HCT116 (cell line): Measurements from ENCODE around the gene CSF1R. TPM values are rescaled to one million over a fixed set of nuclear protein-coding genes. Genes with fewer than 3 reads are reported as not detected.

Source experiments
- ATAC-seq: fragments of 200-7000 bp; cut with Tn5 transposase; 2 replicates; pipeline ENCODE4 v1.9.1; 2020; ENCODE audit warnings: mild to moderate bottlenecking, moderate library complexity
- BruUV-seq: library from RNA; stranded (reverse); fragments of 400-500 nt; replicated peaks from 2 replicates; lab custom pipeline; 2021; lab: Mats Ljungman, UMichigan
- CTCF ChIA-PET: fragments of 300-600 bp; sonication (Branson Sonifier 250); formaldehyde crosslinking; loops from one replicate; lab custom pipeline; 2021; ENCODE audit warnings: antibody characterized with exemption; lab: Charles Lee
- POLR2A ChIA-PET: fragments of 300-600, 350-600 bp; sonication (Branson Sonifier 250); formaldehyde crosslinking; loops from one replicate; lab custom pipeline; 2021; ENCODE audit warnings: antibody characterized with exemption; lab: Charles Lee
- RAD21 ChIA-PET, 2 experiments: fragments of 300-600 bp; sonication (Branson Sonifier 250); formaldehyde crosslinking; loops; one replicate each; lab custom pipeline; 2023; ENCODE audit warnings: low total read pairs in 2 of 2; ENCODE audit not compliant: uncharacterized antibody in 2 of 2, unreplicated experiment in 2 of 2, low non-redundant PET in 1 of 2; lab: Charles Lee
- DNase-seq: peaks from one replicate; pipeline ENCODE4 v3.0.0-alpha.2; 2010; ENCODE audit warnings: low read depth, low spot score
- H2AFZ ChIP-seq: fragments of 200-600 bp; shearing (Covaris generic), sonication (generic); 2 replicates; pipeline ENCODE4 v1.6.1; 2017; ENCODE audit warnings: low read depth, mixed run types, mixed read lengths, antibody characterized with exemption, low read length; ENCODE audit not compliant: poor library complexity, severe bottlenecking
- H3K27ac ChIP-seq: 2 replicates; pipeline ENCODE4 v1.5.1; 2012; ENCODE audit warnings: low read depth, low read length
- H3K27me3 ChIP-seq: fragments of 200-600 bp; sonication (generic); 2 replicates; pipeline ENCODE4 v1.6.1; 2016; ENCODE audit warnings: mixed run types, low read length, mixed read lengths; ENCODE audit not compliant: insufficient read depth
- H3K36me3 ChIP-seq, 2 experiments: fragments of 200-500 bp in 1 of 2; fragments of 200-600 bp in 1 of 2; sonication (Bioruptor generic) in 1 of 2; sonication (generic) in 1 of 2; 2 replicates each; pipeline versions ENCODE4 v1.5.1 to v1.6.1; 2014 to 2016; ENCODE audit warnings: low read length in 2 of 2, inconsistent platforms in 1 of 2, mixed read lengths in 1 of 2, mixed run types in 1 of 2; ENCODE audit not compliant: insufficient read depth in 2 of 2, control insufficient read depth in 1 of 2
- H3K4me1 ChIP-seq, 2 experiments: fragments of 200-600 bp in 1 of 2; sonication (generic) in 1 of 2; 2 replicates each; pipeline versions ENCODE4 v1.5.1 to v1.6.1; 2012 to 2017; ENCODE audit warnings: low read length in 2 of 2, inconsistent platforms in 1 of 2, mild to moderate bottlenecking in 1 of 2, mixed read lengths in 1 of 2, mixed run types in 1 of 2, moderate library complexity in 1 of 2; ENCODE audit not compliant: insufficient read depth in 2 of 2, control insufficient read depth in 1 of 2
- H3K4me2 ChIP-seq: fragments of 200-600 bp; sonication (generic); 2 replicates; pipeline ENCODE4 v1.6.1; 2017; ENCODE audit warnings: mixed run types, low read length, mixed read lengths
- H3K4me3 ChIP-seq, 2 experiments: fragments of 200-600 bp in 1 of 2; sonication (generic) in 1 of 2; replicated peaks in 1 of 2; 2 replicates each; pipeline ENCODE4 v1.5.1; 2011 to 2016; ENCODE audit warnings: low read length in 2 of 2, control low read depth in 1 of 2, low read depth in 1 of 2, mild to moderate bottlenecking in 1 of 2, mixed read lengths in 1 of 2, mixed run types in 1 of 2
- H3K79me2 ChIP-seq: fragments of 200-600 bp; sonication (generic); 2 replicates; pipeline ENCODE4 v1.6.1; 2017; ENCODE audit warnings: mild to moderate bottlenecking, mixed run types, low read length, moderate library complexity, mixed read lengths; ENCODE audit not compliant: insufficient read depth
- H3K9ac ChIP-seq: fragments of 200-600 bp; sonication (generic); 2 replicates; pipeline ENCODE4 v1.6.1; 2016; ENCODE audit warnings: low read length, mixed read lengths
- H3K9me2 ChIP-seq: fragments of 200-600 bp; sonication (generic), shearing (Covaris generic); 2 replicates; pipeline ENCODE4 v1.6.1; 2017; ENCODE audit warnings: mixed run types, mild to moderate bottlenecking, moderate library complexity; ENCODE audit not compliant: insufficient read depth
- H3K9me3 ChIP-seq, 2 experiments: fragments of 200-500 bp in 1 of 2; fragments of 200-600 bp in 1 of 2; sonication (Bioruptor generic) in 1 of 2; sonication (generic) in 1 of 2; 2 replicates each; pipeline ENCODE4 v1.6.1; 2014 to 2017; ENCODE audit warnings: low read length in 2 of 2, mixed read lengths in 2 of 2, inconsistent platforms in 1 of 2, low read depth in 1 of 2, mild to moderate bottlenecking in 1 of 2, mixed run types in 1 of 2, moderate library complexity in 1 of 2; ENCODE audit not compliant: control insufficient read depth in 1 of 2, insufficient read depth in 1 of 2
- H4K20me1 ChIP-seq: fragments of 200-600 bp; sonication (generic), shearing (Covaris generic); 2 replicates; pipeline ENCODE4 v1.6.1; 2017; ENCODE audit warnings: mixed run types, mild to moderate bottlenecking, moderate library complexity; ENCODE audit not compliant: insufficient read depth
- CEBPB ChIP-seq: IDR thresholded peaks from 2 replicates; pipeline ENCODE4 v1.6.1; 2012; ENCODE audit warnings: low read depth
- EZH2phosphoT487 ChIP-seq: fragments of 200-600 bp; IDR thresholded peaks from 2 replicates; pipeline ENCODE4 v1.6.1; 2018; ENCODE audit warnings: antibody characterized with exemption, borderline replicate concordance
- FOSL1 ChIP-seq: IDR thresholded peaks from 2 replicates; pipeline ENCODE4 v1.6.1; 2012; ENCODE audit warnings: low read depth
- SIN3A ChIP-seq: IDR thresholded peaks from 2 replicates; pipeline ENCODE4 v1.6.1; 2012; ENCODE audit warnings: low read depth
- SP1 ChIP-seq: IDR thresholded peaks from 2 replicates; pipeline ENCODE4 v1.6.1; 2012; ENCODE audit warnings: low read depth
- SRF ChIP-seq: IDR thresholded peaks from 2 replicates; pipeline ENCODE4 v1.6.1; 2012; ENCODE audit warnings: low read depth
- YY1 ChIP-seq: IDR thresholded peaks from 2 replicates; pipeline ENCODE4 v1.6.1; 2011; ENCODE audit warnings: low read length, low read depth, moderate library complexity, mild to moderate bottlenecking; ENCODE audit not compliant: insufficient replicate concordance; ENCODE audit errors: extremely low read depth
- ZNF274 ChIP-seq: fragments of 200-500 bp; sonication (Bioruptor generic); IDR thresholded peaks from 2 replicates; pipeline ENCODE4 v1.6.1; 2014; ENCODE audit warnings: mild to moderate bottlenecking, low read depth, low read length, inconsistent platforms
- intact Hi-C: fragments of 100-400 bp; cut with micrococcal nuclease; formaldehyde crosslinking; loops from 2 replicates; pipeline ENCODE4 v1.10.0; 2022
- total RNA-seq: library from RNA; stranded (reverse); gene quantifications from one replicate; pipeline ENCODE4 v1.2.1, GENCODE V29; 2021; ENCODE audit not compliant: unreplicated experiment
- TF ChIP-seq, protein P1 (sequence below): IDR thresholded peaks from 2 replicates; pipeline ENCODE4 v1.6.1; 2012; ENCODE audit warnings: low read depth
- TF ChIP-seq, protein P2 (sequence below), 3 experiments: fragments of 200-600 bp in 1 of 3; sonication (generic) in 1 of 3; IDR thresholded peaks in 2 of 3; conservative IDR thresholded peaks in 1 of 3; 2 replicates each; pipeline ENCODE4 v1.5.1; 2012 to 2017; ENCODE audit warnings: low read depth in 2 of 3, low read length in 2 of 3, antibody characterized with exemption in 1 of 3, borderline replicate concordance in 1 of 3, control low read depth in 1 of 3, mild to moderate bottlenecking in 1 of 3, mixed read lengths in 1 of 3, mixed run types in 1 of 3, moderate library complexity in 1 of 3; ENCODE audit not compliant: insufficient read depth in 1 of 3

Gene CSF1R
- total RNA-seq, 1 experiment from 2014 or later, result 0.17 TPM

DNA sequence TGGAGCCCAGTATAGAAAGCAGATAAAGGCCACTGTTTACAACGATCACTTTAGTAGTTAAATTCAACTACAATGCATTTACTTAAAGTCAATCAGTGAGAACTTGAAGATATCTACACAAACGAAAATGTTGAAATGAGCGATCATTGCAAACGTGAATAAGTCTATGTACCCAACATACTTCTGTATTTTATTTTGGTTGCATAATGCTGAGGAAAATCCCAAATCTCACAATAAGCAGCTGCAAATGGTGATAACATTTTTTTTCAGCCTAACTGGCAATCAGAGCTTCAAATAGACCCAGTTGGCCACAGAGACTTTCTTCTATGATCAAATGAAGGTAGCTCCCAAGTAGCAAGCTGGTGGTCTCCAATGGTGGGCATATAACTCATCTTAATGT is 37.2 kb upstream of the CSF1R start:
- no peaks in the 10 kb centered on the region for H4K20me1 ChIP-seq
- intact Hi-C loops, result loop anchor here (2.0 kb wide), 2 partner anchors 123 to 289 kb away; partner anchors contain the start of genes HMGXB3 and TIGD6

More for the DNA sequence above, 37.2 kb upstream of the CSF1R start:
- H3K9me3 ChIP-seq, result no peaks in the 10 kb centered on the region
- ATAC-seq, result no peak
- no peaks in the 10 kb centered on the region for H3K9me2 ChIP-seq
- no peaks in the 10 kb centered on the region for H3K79me2 ChIP-seq
- TF ChIP-seq, protein P1, sequence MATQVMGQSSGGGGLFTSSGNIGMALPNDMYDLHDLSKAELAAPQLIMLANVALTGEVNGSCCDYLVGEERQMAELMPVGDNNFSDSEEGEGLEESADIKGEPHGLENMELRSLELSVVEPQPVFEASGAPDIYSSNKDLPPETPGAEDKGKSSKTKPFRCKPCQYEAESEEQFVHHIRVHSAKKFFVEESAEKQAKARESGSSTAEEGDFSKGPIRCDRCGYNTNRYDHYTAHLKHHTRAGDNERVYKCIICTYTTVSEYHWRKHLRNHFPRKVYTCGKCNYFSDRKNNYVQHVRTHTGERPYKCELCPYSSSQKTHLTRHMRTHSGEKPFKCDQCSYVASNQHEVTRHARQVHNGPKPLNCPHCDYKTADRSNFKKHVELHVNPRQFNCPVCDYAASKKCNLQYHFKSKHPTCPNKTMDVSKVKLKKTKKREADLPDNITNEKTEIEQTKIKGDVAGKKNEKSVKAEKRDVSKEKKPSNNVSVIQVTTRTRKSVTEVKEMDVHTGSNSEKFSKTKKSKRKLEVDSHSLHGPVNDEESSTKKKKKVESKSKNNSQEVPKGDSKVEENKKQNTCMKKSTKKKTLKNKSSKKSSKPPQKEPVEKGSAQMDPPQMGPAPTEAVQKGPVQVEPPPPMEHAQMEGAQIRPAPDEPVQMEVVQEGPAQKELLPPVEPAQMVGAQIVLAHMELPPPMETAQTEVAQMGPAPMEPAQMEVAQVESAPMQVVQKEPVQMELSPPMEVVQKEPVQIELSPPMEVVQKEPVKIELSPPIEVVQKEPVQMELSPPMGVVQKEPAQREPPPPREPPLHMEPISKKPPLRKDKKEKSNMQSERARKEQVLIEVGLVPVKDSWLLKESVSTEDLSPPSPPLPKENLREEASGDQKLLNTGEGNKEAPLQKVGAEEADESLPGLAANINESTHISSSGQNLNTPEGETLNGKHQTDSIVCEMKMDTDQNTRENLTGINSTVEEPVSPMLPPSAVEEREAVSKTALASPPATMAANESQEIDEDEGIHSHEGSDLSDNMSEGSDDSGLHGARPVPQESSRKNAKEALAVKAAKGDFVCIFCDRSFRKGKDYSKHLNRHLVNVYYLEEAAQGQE, result no peak
- TF ChIP-seq SRF, result no peak
- TF ChIP-seq, protein P2, sequence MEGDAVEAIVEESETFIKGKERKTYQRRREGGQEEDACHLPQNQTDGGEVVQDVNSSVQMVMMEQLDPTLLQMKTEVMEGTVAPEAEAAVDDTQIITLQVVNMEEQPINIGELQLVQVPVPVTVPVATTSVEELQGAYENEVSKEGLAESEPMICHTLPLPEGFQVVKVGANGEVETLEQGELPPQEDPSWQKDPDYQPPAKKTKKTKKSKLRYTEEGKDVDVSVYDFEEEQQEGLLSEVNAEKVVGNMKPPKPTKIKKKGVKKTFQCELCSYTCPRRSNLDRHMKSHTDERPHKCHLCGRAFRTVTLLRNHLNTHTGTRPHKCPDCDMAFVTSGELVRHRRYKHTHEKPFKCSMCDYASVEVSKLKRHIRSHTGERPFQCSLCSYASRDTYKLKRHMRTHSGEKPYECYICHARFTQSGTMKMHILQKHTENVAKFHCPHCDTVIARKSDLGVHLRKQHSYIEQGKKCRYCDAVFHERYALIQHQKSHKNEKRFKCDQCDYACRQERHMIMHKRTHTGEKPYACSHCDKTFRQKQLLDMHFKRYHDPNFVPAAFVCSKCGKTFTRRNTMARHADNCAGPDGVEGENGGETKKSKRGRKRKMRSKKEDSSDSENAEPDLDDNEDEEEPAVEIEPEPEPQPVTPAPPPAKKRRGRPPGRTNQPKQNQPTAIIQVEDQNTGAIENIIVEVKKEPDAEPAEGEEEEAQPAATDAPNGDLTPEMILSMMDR (IDR thresholded peaks at IDR 0.05 in 2 of 3, conservative IDR thresholded peaks at IDR 0.05 in 1 of 3; ENCODE audit: borderline replicate concordance in 1 of 3, insufficient read depth in 1 of 3, low read depth in 2 of 3, low read length in 2 of 3), result no peak
- TF ChIP-seq CEBPB, result no peak
- TF ChIP-seq SP1, result no peak
- TF ChIP-seq FOSL1, result no peak
- TF ChIP-seq SIN3A, result no peak
- TF ChIP-seq EZH2phosphoT487, result no peak
- TF ChIP-seq YY1, result no peak
- no peak for TF ChIP-seq ZNF274
- peaks cover 4 to 9% of the 10 kb centered on the region in 2 experiments; a peak in 3 of 4 replicates for H3K4me1 ChIP-seq
- ChIA-PET CTCF (interaction anchor here (0.6 kb wide), 1 partner anchor 290 kb away, joined by 3 read pairs; no protein-coding TSS in a partner anchor), POLR2A (no interaction called here), RAD21 (no interaction called here)
- H3K36me3 ChIP-seq, result no peaks in the 10 kb centered on the region
- H2AFZ ChIP-seq, result no peak overlapping the region
- BruUV-seq, result no TSS peak
- no peak overlapping the region for H3K27ac ChIP-seq
- no peak overlapping the region for H3K4me2 ChIP-seq
- DNase-seq, result no peak
- no peak overlapping the region for H3K4me3 ChIP-seq
- no peak overlapping the region for H3K9ac ChIP-seq
- H3K27me3 ChIP-seq, result no peaks in the 10 kb centered on the region
